Heart left ventricle (tissue), 13 donors: ENCODE measurements around the gene KIF26A.

Source experiments
- POLR2A ChIP-seq, 2 donors: fragments of 450-650 bp; IDR thresholded peaks; one replicate each; pipeline ENCODE4 v1.6.1; 2017; ENCODE audit warnings: antibody characterized with exemption in 2 of 2, mild to moderate bottlenecking in 2 of 2, moderate library complexity in 2 of 2
- TF ChIP-seq, protein P1 (sequence below), 12 donors: fragments of 200-600 bp; sonication (generic) in 4 of 12; IDR thresholded peaks; one replicate each; pipeline versions ENCODE4 v1.5.0 to v1.8.0; 2018 to 2022; ENCODE audit warnings: antibody characterized with exemption in 12 of 12, mild to moderate bottlenecking in 5 of 12
- donor health status: ischemic (EF 13 %, LVEDD 7.1; RV severe dilation, severe dysfunction).
- donor health status: DM: no; HTN: yes; CAD: no.
- donor health status: DM: no; HTN: no; CAD: no.
- donor health status: ischemic (EF 25% LVEDD 6.9; RV normal size, moderate dysfunction).
- donor health status: ischemic (EF 25% LVEDD 5.7; RV mildly dilated, moderate dysfunction).
- donor health status: ischemic (EF 35%, LVEDD 5.7; RV mildly dilated, moderate dysfunction).
- donor health status: nonischemic (EF 11% LVEDD 7.7; RV severe dilation, severe dysfunction).
- donor health status: DM: yes; HTN: yes; CAD: no.
- donor health status: PGD.
- donor health status: ischemic (EF 29% LVEDD 5.4; RV normal size, mild dysfunction).
- donor health status: nonischemic (EF 23%, LVEDD 6.1; RV moderate dilation, normal function).

DNA sequence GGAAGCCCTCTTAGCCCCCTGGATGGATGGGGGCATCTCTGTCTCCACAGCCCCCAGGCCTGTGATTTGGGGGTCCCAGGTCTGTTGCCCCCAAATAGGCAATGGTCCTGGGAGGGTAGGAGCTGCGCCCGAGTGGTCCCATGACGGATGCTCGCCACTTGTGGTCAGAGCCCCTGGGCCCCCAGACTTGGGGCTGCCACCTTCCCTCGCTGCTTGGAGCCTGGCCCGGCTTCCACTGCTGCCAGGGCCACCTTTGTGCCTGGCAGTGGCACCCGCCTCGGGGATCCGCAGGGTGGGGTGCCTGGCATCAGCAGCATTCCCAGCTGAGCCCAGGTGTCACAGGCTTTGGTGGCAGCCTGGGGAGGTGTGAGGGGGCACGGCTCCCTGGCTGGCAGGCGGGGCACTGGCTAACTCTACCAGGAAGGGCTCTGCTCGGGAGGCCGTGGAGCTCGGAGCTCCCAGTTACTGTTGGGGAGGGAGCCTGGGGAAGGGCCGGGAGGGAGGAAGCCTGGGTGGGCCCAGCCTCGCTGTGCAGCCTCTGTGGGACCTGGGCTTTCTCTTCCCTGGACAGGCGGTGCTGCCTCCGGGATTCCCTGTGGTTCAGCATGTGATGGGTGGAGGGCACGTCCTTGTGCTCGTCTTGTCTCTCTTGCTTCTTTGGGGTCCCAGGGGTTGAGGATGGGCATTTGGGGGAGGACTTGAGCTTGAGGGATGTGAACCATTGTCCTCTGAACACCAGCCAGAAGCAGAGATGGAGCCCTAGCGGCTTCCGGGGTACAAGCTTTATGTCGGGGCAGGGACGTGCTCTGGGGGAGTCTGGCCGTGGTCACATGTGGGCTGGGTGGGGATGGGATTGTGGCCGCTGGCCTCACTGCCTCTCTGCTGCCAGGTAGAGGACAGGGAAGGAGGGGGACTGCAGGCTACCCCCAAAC lies 5.4 kb downstream of the KIF26A start:
- no peak for TF ChIP-seq POLR2A (IDR thresholded peaks at IDR 0.05)
- TF ChIP-seq, protein P1, sequence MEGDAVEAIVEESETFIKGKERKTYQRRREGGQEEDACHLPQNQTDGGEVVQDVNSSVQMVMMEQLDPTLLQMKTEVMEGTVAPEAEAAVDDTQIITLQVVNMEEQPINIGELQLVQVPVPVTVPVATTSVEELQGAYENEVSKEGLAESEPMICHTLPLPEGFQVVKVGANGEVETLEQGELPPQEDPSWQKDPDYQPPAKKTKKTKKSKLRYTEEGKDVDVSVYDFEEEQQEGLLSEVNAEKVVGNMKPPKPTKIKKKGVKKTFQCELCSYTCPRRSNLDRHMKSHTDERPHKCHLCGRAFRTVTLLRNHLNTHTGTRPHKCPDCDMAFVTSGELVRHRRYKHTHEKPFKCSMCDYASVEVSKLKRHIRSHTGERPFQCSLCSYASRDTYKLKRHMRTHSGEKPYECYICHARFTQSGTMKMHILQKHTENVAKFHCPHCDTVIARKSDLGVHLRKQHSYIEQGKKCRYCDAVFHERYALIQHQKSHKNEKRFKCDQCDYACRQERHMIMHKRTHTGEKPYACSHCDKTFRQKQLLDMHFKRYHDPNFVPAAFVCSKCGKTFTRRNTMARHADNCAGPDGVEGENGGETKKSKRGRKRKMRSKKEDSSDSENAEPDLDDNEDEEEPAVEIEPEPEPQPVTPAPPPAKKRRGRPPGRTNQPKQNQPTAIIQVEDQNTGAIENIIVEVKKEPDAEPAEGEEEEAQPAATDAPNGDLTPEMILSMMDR (IDR thresholded peaks at IDR 0.05), result no peak
